HepG2 (cell line): ENCODE measurements around the gene SLC25A33. TPM values are rescaled to one million over a fixed set of nuclear protein-coding genes. Genes with fewer than 3 reads are reported as not detected.

Source experiments
- ARNTL ChIP-seq: sonication (generic); formaldehyde crosslinking; IDR thresholded peaks from 2 replicates; pipeline ENCODE4 v1.4.0; 2020; ENCODE audit warnings: mild to moderate bottlenecking, missing genetic modification reagents
- DBP ChIP-seq: sonication (generic); formaldehyde crosslinking; IDR thresholded peaks from 2 replicates; pipeline ENCODE4 v1.4.0; 2020; ENCODE audit warnings: missing genetic modification reagents; ENCODE audit errors: not compliant biosample characterization
- HMG20A ChIP-seq: IDR thresholded peaks from 2 replicates; pipeline ENCODE4 v1.6.1; 2016; ENCODE audit warnings: borderline replicate concordance
- JARID2 ChIP-seq: sonication (generic); formaldehyde crosslinking; IDR thresholded peaks from 2 replicates; pipeline ENCODE4 v1.8.1; 2023; ENCODE audit warnings: missing genetic modification reagents, inconsistent platforms; ENCODE audit not compliant: insufficient replicate concordance
- MTA3 ChIP-seq: sonication (generic); formaldehyde crosslinking; IDR thresholded peaks from 2 replicates; pipeline ENCODE4 v1.4.0; 2020; ENCODE audit warnings: missing genetic modification reagents
- MXD4 ChIP-seq: IDR thresholded peaks from 2 replicates; pipeline ENCODE4 v1.6.1; 2016; ENCODE audit warnings: mild to moderate bottlenecking, missing biosample characterization, missing genetic modification reagents
- NFE2L1 ChIP-seq: sonication (generic); formaldehyde crosslinking; IDR thresholded peaks from 2 replicates; pipeline ENCODE4 v1.4.0; 2020; ENCODE audit warnings: missing genetic modification reagents, mild to moderate bottlenecking, borderline replicate concordance
- NR2C2 ChIP-seq: sonication (generic); formaldehyde crosslinking; IDR thresholded peaks from 2 replicates; pipeline ENCODE4 v1.4.0; 2020; ENCODE audit warnings: missing genetic modification reagents, mild to moderate bottlenecking, moderate library complexity, borderline replicate concordance
- RAD21 ChIP-seq: fragments of 450-650 bp; formaldehyde crosslinking; IDR thresholded peaks from 2 replicates; pipeline ENCODE4 v1.5.0; 2020; ENCODE audit warnings: mild to moderate bottlenecking
- RARG ChIP-seq: sonication (generic); formaldehyde crosslinking; IDR thresholded peaks from 2 replicates; pipeline ENCODE4 v1.4.0; 2020; ENCODE audit warnings: low read depth, mild to moderate bottlenecking, missing genetic modification reagents
- RFX5 ChIP-seq: IDR thresholded peaks from 2 replicates; pipeline ENCODE4 v1.6.1; 2011; ENCODE audit warnings: low read depth, low read length, improper control_type of control experiment
- THAP8 ChIP-seq: sonication (generic); formaldehyde crosslinking; IDR thresholded peaks from 2 replicates; pipeline ENCODE4 v1.5.1; 2020; ENCODE audit warnings: missing genetic modification reagents, mild to moderate bottlenecking, borderline replicate concordance
- YEATS2 ChIP-seq: sonication (generic); formaldehyde crosslinking; IDR thresholded peaks from 2 replicates; pipeline ENCODE4 v1.4.0; 2020; ENCODE audit warnings: missing genetic modification reagents, borderline replicate concordance
- ZBTB7B ChIP-seq: sonication (generic); formaldehyde crosslinking; IDR thresholded peaks from 2 replicates; pipeline ENCODE4 v1.4.0; 2020; ENCODE audit warnings: missing genetic modification reagents
- ZFP82 ChIP-seq: sonication (generic); formaldehyde crosslinking; IDR thresholded peaks from 2 replicates; pipeline ENCODE4 v1.5.1; 2020; ENCODE audit warnings: mild to moderate bottlenecking, missing genetic modification reagents, borderline replicate concordance
- ZNF263 ChIP-seq: sonication (generic); formaldehyde crosslinking; IDR thresholded peaks from 2 replicates; pipeline ENCODE4 v1.4.0; 2020; ENCODE audit warnings: missing genetic modification reagents
- ZNF333 ChIP-seq: sonication (generic); formaldehyde crosslinking; IDR thresholded peaks from 2 replicates; pipeline ENCODE4 v1.4.0; 2020; ENCODE audit warnings: mild to moderate bottlenecking, missing genetic modification reagents, borderline replicate concordance
- ZNF543 ChIP-seq: sonication (generic); formaldehyde crosslinking; IDR thresholded peaks from 2 replicates; pipeline ENCODE4 v1.4.0; 2020; ENCODE audit warnings: mild to moderate bottlenecking, missing genetic modification reagents
- ZNF782 ChIP-seq: sonication (generic); formaldehyde crosslinking; IDR thresholded peaks from 2 replicates; pipeline ENCODE4 v1.4.0; 2020; ENCODE audit warnings: missing genetic modification reagents, mild to moderate bottlenecking, borderline replicate concordance
- polyA plus RNA-seq, 8 experiments: library from polyadenylated mRNA; depleted of rRNA in 3 of 8; stranded (reverse) in 7 of 8; unstranded in 1 of 8; fragments of >200 nt; fragmentation: Illumina TruSeq in 4 of 8; extraction: Trizol in 4 of 8; gene quantifications; 2 replicates each; pipeline versions ENCODE4 v1.2.1 to v1.2.3, GENCODE V29; 2011 to 2016; ENCODE audit warnings: low read depth in 4 of 8, missing spikeins in 1 of 8, mixed read lengths in 1 of 8; ENCODE audit not compliant: insufficient read depth in 1 of 8
- total RNA-seq, 5 experiments: library from RNA; depleted of rRNA; stranded (reverse); fragments of >200 nt; fragmentation: Illumina TruSeq; extraction: Trizol; gene quantifications; 2 replicates each; pipeline ENCODE4 v1.2.3, GENCODE V29; 2016; ENCODE audit warnings: low read depth in 1 of 5
- TF ChIP-seq, protein P1 (sequence below): sonication (generic); formaldehyde crosslinking; IDR thresholded peaks from 2 replicates; pipeline ENCODE4 v1.4.0; 2020; ENCODE audit warnings: mild to moderate bottlenecking, missing genetic modification reagents

SLC25A33 gene
- total and polyA plus RNA-seq, 2 of the 13 experiments (the other 11 are each of a cell fraction or from before 2014, with no cell fraction given) = 15.4 to 50.3 TPM

- TF ChIP-seq, protein P1, sequence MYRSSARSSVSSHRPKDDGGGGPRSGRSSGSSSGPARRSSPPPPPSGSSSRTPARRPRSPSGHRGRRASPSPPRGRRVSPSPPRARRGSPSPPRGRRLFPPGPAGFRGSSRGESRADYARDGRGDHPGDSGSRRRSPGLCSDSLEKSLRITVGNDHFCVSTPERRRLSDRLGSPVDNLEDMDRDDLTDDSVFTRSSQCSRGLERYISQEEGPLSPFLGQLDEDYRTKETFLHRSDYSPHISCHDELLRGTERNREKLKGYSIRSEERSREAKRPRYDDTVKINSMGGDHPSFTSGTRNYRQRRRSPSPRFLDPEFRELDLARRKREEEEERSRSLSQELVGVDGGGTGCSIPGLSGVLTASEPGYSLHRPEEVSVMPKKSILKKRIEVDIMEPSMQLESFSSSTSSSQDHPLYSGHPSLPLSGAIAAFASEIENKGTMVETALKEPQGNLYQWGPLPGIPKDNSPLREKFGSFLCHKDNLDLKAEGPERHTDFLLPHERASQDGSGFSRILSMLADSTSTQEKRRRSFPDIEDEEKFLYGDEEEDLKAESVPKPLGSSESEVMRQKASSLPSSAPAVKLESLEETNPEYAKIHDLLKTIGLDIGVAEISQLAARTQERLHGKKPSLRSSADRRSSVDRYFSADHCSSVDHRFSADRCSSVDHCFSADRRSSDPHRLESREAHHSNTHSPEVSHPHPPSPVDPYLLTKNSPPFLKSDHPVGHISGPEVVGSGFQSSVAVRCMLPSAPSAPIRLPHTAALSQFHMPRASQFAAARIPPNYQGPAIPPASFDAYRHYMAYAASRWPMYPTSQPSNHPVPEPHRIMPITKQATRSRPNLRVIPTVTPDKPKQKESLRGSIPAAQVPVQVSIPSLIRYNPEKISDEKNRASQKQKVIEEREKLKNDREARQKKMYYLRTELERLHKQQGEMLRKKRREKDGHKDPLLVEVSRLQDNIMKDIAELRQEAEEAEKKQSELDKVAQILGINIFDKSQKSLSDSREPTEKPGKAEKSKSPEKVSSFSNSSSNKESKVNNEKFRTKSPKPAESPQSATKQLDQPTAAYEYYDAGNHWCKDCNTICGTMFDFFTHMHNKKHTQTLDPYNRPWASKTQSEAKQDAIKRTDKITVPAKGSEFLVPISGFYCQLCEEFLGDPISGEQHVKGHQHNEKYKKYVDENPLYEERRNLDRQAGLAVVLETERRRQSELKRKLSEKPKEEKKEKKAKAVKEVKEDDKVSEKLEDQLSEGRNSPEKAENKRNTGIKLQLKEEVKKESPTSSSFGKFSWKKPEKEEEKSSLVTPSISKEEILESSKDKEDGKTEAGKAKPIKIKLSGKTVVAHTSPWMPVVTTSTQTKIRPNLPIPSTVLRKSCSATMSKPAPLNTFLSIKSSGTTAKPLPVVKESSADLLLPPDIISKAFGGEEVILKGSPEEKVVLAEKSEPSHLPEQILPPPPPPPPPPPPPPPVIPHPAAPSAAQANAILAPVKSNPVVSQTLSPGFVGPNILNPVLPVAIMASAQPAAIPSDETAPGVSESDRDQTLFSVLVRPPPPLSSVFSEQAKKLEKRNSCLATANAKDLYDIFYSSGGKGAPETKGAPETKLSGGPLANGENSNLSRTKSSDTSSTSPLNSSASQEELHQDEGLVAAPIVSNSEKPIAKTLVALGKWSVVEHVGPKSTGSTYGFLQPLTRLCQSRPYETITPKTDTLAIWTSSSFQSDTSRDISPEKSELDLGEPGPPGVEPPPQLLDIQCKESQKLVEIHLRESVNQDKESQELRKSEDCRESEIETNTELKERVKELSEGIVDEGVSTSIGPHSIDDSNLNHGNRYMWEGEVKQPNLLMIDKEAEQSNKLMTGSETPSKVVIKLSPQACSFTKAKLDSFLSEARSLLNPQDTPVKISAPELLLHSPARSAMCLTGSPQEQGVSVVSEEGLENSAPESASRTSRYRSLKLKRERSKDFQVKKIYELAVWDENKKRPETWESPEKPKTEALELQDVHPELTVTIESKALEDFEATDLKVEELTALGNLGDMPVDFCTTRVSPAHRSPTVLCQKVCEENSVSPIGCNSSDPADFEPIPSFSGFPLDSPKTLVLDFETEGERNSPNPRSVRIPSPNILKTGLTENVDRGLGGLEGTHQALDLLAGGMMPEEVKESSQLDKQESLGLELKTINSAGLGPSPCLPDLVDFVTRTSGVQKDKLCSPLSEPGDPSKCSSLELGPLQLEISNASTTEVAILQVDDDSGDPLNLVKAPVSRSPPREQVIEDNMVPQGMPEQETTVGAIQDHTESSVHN (CRISPR knock-in tag) = no peak
- no peak for TF ChIP-seq RFX5
- TF ChIP-seq ARNTL = peak; percentile 92
- TF ChIP-seq RAD21 (CRISPR knock-in tag) = 0 out of 2 replicates have a peak, but pooled peaks have one; percentile 20
- peak; percentile 51; the same call in 1 of the 2 replicates for TF ChIP-seq ZNF263 (CRISPR knock-in tag)
- TF ChIP-seq JARID2 (CRISPR knock-in tag) = no peak
- TF ChIP-seq MXD4 = peak; percentile 65; the same call in 1 of the 2 replicates
- peak; percentile 75; the same call in 1 of the 2 replicates for TF ChIP-seq HMG20A (CRISPR knock-in tag)
- TF ChIP-seq ZNF782 = no peak; the same call in 1 of the 2 replicates
- TF ChIP-seq NR2C2 = peak; percentile 66
- peak; percentile 52; the same call in 1 of the 2 replicates for TF ChIP-seq YEATS2 (CRISPR knock-in tag)
- TF ChIP-seq RARG = no peak
- no peak for TF ChIP-seq THAP8
- TF ChIP-seq DBP (CRISPR knock-in tag) = no peak
- TF ChIP-seq ZNF543 (CRISPR knock-in tag) = 0 out of 2 replicates have a peak, but pooled peaks have one; percentile 22
- no peak for TF ChIP-seq NFE2L1 (CRISPR knock-in tag)
- TF ChIP-seq MTA3 (CRISPR knock-in tag) = no peak
- no peak for TF ChIP-seq ZFP82 (CRISPR knock-in tag)
- peak; percentile 98 for TF ChIP-seq ZBTB7B (CRISPR knock-in tag)
- TF ChIP-seq ZNF333 = no peak
Measured at GRCh38 chr1:9537863-9538668, 1.2 kb upstream of the SLC25A33 start (continued).
